SU-DHL-6 (cell line): ENCODE measurements around the gene PEX11A.

Experiments
- H2AFZ ChIP-seq: fragments of 200-600 bp; sonication (generic); 2 replicates; pipeline ENCODE4 v1.6.1; 2014; ENCODE audit warnings: low read depth, mild to moderate bottlenecking, moderate library complexity, mixed read lengths, antibody characterized with exemption, low read length; ENCODE audit not compliant: severe bottlenecking
- H3F3A ChIP-seq: fragments of 200-600 bp; shearing (Covaris generic); 2 replicates; pipeline ENCODE4 v1.6.0; 2016; ENCODE audit warnings: antibody characterized with exemption, mild to moderate bottlenecking; ENCODE audit not compliant: insufficient read depth
- H3K27ac ChIP-seq: fragments of 200-600 bp; sonication (generic); 2 replicates; pipeline ENCODE4 v1.5.1; 2016; ENCODE audit warnings: low read depth, mild to moderate bottlenecking, low read length, moderate library complexity, mixed read lengths
- H3K27me3 ChIP-seq: fragments of 200-600 bp; sonication (generic), shearing (Covaris generic); 2 replicates; pipeline ENCODE4 v1.6.0; 2014; ENCODE audit warnings: mild to moderate bottlenecking, low read length
- H3K36me3 ChIP-seq: fragments of 200-600 bp; sonication (generic); 2 replicates; pipeline ENCODE4 v1.6.1; 2014; ENCODE audit warnings: mild to moderate bottlenecking, low read length, mixed read lengths
- H3K4me2 ChIP-seq: fragments of 300-600, 200-600 bp; shearing (Covaris generic), sonication (generic); 2 replicates; pipeline ENCODE4 v1.6.0; 2014; ENCODE audit warnings: low read length, low read depth, mild to moderate bottlenecking; ENCODE audit not compliant: poor library complexity, severe bottlenecking
- H3K4me3 ChIP-seq: fragments of 200-600 bp; sonication (generic); 2 replicates; pipeline ENCODE4 v1.5.1; 2014; ENCODE audit warnings: antibody characterized with exemption, low read length, mild to moderate bottlenecking, mixed read lengths; ENCODE audit not compliant: insufficient read depth, poor library complexity, severe bottlenecking
- H3K79me2 ChIP-seq: fragments of 200-600 bp; sonication (generic); 2 replicates; pipeline ENCODE4 v1.6.1; 2014; ENCODE audit warnings: mild to moderate bottlenecking, low read length, moderate library complexity; ENCODE audit not compliant: insufficient read depth
- H3K9ac ChIP-seq: fragments of 200-600 bp; sonication (generic); 2 replicates; pipeline ENCODE4 v1.7.0; 2014; ENCODE audit warnings: mild to moderate bottlenecking, low read length
- H3K9me2 ChIP-seq: fragments of 200-600 bp; sonication (generic); replicated peaks from 2 replicates; pipeline ENCODE4 v1.6.1; 2014; ENCODE audit warnings: low read length; ENCODE audit not compliant: insufficient read depth
- H3K9me3 ChIP-seq: fragments of 200-600 bp; sonication (generic); 2 replicates; pipeline ENCODE4 v1.6.1; 2014; ENCODE audit warnings: low read length, mixed read lengths; ENCODE audit not compliant: insufficient read depth
- H4K20me1 ChIP-seq: fragments of 200-600 bp; sonication (generic); 2 replicates; pipeline ENCODE4 v1.6.1; 2014; ENCODE audit warnings: low read depth, mild to moderate bottlenecking, antibody characterized with exemption, low read length, moderate library complexity, mixed read lengths
- CTCF ChIP-seq: fragments of 200-600 bp; sonication (generic); IDR thresholded peaks from one replicate; pipeline ENCODE4 v1.5.1; 2017; ENCODE audit warnings: antibody characterized with exemption, mild to moderate bottlenecking, low read length, moderate library complexity; ENCODE audit not compliant: insufficient read depth, poor library complexity, severe bottlenecking
- EZH2phosphoT487 ChIP-seq: fragments of 200-600 bp; sonication (generic), shearing (Covaris generic); conservative IDR thresholded peaks from 2 replicates; pipeline ENCODE4 v1.6.1; 2018; ENCODE audit warnings: mild to moderate bottlenecking, antibody characterized with exemption, low read length, moderate library complexity, mixed read lengths

Gene PEX11A

GRCh38 chr15:89680282-89680873 is 10.2 kb downstream of the PEX11A start:
- Histone ChIP-seq H4K20me1 (no peaks in the 10 kb centered on the region), H3K4me3 (no peak overlapping the region), H3K27me3 (no peaks in the 10 kb centered on the region), H3K9me2 (no peaks in the 10 kb centered on the region), H2AFZ (no peak overlapping the region), H3K4me2 (no peak overlapping the region), H3K9me3 (no peaks in the 10 kb centered on the region), H3K9ac (no peak overlapping the region), H3K27ac (no peak overlapping the region), H3K36me3 (no peaks in the 10 kb centered on the region), H3K79me2 (no peaks in the 10 kb centered on the region), H3F3A (no peaks in the 10 kb centered on the region)
- TF ChIP-seq CTCF (no peak), EZH2phosphoT487 (no peak)

GRCh38 chr15:89679212-89679611 is 11.3 kb downstream of the PEX11A start, which contains the start of gene PLIN1:
Gene PLIN1, minus strand, starts transcription at chr15:89679367. Its CDS starts 1,878 bp downstream, at chr15:89677489.
- H3K36me3 ChIP-seq: no peaks in the 10 kb centered on the region
- no peak within 1 kb of the TSS for H3K4me2 ChIP-seq

GRCh38 chr15:89677381-89677780 is 13.2 kb downstream of the PEX11A start:
- H3F3A ChIP-seq: no peaks in the 10 kb centered on the region
- no peak overlapping the region for H3K9ac ChIP-seq
- no peaks in the 10 kb centered on the region for H3K36me3 ChIP-seq
- H3K4me3 ChIP-seq: no peak overlapping the region
- H3K79me2 ChIP-seq: no peaks in the 10 kb centered on the region
- no peaks in the 10 kb centered on the region for H3K9me3 ChIP-seq
- H3K27me3 ChIP-seq: 0 out of 2 replicates have a peak, but pooled peaks cover 4% of the 10 kb centered on the region
- H3K27ac ChIP-seq: no peak overlapping the region
- H4K20me1 ChIP-seq: no peaks in the 10 kb centered on the region
- H3K9me2 ChIP-seq: no peaks in the 10 kb centered on the region
- TF ChIP-seq EZH2phosphoT487 (no peak), CTCF (no peak)
- no peak overlapping the region for H3K4me2 ChIP-seq
- no peak overlapping the region for H2AFZ ChIP-seq

More at GRCh38 chr15:89679212-89679611, 11.3 kb downstream of the PEX11A start, which contains the start of gene PLIN1:
- no peak within 1 kb of the TSS for H3K9ac ChIP-seq
- H3K27me3 ChIP-seq: 0 out of 2 replicates have a peak, but pooled peaks cover 4% of the 10 kb centered on the region
- TF ChIP-seq CTCF (no peak), EZH2phosphoT487 (no peak)
- H3K9me3 ChIP-seq: no peaks in the 10 kb centered on the region
- no peaks in the 10 kb centered on the region for H3K79me2 ChIP-seq
- H4K20me1 ChIP-seq: no peaks in the 10 kb centered on the region
- H3K9me2 ChIP-seq: no peaks in the 10 kb centered on the region
- H3F3A ChIP-seq: no peaks in the 10 kb centered on the region
- no peak within 1 kb of the TSS for H3K27ac ChIP-seq
- H3K4me3 ChIP-seq: no peak within 1 kb of the TSS
- no peak within 1 kb of the TSS for H2AFZ ChIP-seq
